ENCODE data around the gene ZNF428. TPM values are rescaled to one million over a fixed set of nuclear protein-coding genes. Genes with fewer than 3 reads are reported as not detected.

The ZNF428 gene
- total RNA-seq, 2 donors from 2014 or later = 44.3 to 46.8 TPM

GRCh38 chr19:43658494-43658893 lies 39.1 kb upstream of the ZNF428 start:
- H3K9ac ChIP-seq (ENCODE audit: extremely low read depth, low read length, poor library complexity, severe bottlenecking) = no peak overlapping the region
- Mint-ChIP-seq H3K36me3 (ENCODE audit: low read depth) (peaks cover 48% of the 10 kb centered on the region), H3K27me3 (ENCODE audit: insufficient read depth) (peaks cover 1% of the 10 kb centered on the region), H3K27ac (no peak overlapping the region), H3K4me1 (peaks cover 6% of the 10 kb centered on the region), H3K9me3 (no peaks in the 10 kb centered on the region), H3K4me3 (no peak overlapping the region)
- no peaks in the 10 kb centered on the region for H3K27me3 ChIP-seq (ENCODE audit: control insufficient read depth, insufficient read depth, low read length, poor library complexity, severe bottlenecking)
- H3K4me1 ChIP-seq (ENCODE audit: control insufficient read depth, insufficient read depth, low read length) = no peaks in the 10 kb centered on the region
- no peak for TF ChIP-seq CTCF (conservative IDR thresholded peaks at IDR 0.05)
- DNase-seq = no peak
- WGBS, 2 experiments (ENCODE audit: insufficient coverage in 1 of 2, insufficient read length in 1 of 2) = 91 to 97% methylated on average over 7 to 8 of the region's 8 CpGs
- no peaks in the 10 kb centered on the region for H3K9me3 ChIP-seq (ENCODE audit: control insufficient read depth, low read length)
- H3K4me3 ChIP-seq (ENCODE audit: low read length) = no peak overlapping the region
- no peak overlapping the region for H3K27ac ChIP-seq (ENCODE audit: low read depth, low read length)
- H3K36me3 ChIP-seq (ENCODE audit: control insufficient read depth, insufficient read depth, low read length) = peaks cover 71% of the 10 kb centered on the region

- no peak for DNase-seq
- H3K36me3 ChIP-seq (ENCODE audit: control insufficient read depth, insufficient read depth, low read length) = peaks cover 66% of the 10 kb centered on the region
- no peak overlapping the region for H3K27ac ChIP-seq (ENCODE audit: low read depth, low read length)
- Mint-ChIP-seq H3K4me1 (peaks cover 6% of the 10 kb centered on the region), H3K36me3 (ENCODE audit: low read depth) (peaks cover 52% of the 10 kb centered on the region), H3K27ac (no peak overlapping the region), H3K4me3 (no peak overlapping the region), H3K27me3 (ENCODE audit: insufficient read depth) (peaks cover 1% of the 10 kb centered on the region), H3K9me3 (no peaks in the 10 kb centered on the region)
- H3K4me3 ChIP-seq (ENCODE audit: low read length) = no peak overlapping the region
- H3K4me1 ChIP-seq (ENCODE audit: control insufficient read depth, insufficient read depth, low read length) = no peaks in the 10 kb centered on the region
- TF ChIP-seq CTCF (conservative IDR thresholded peaks at IDR 0.05) = no peak
- H3K27me3 ChIP-seq (ENCODE audit: control insufficient read depth, insufficient read depth, low read length, poor library complexity, severe bottlenecking) = no peaks in the 10 kb centered on the region
- no peak overlapping the region for H3K9ac ChIP-seq (ENCODE audit: extremely low read depth, low read length, poor library complexity, severe bottlenecking)
- WGBS, 2 experiments (ENCODE audit: insufficient coverage in 1 of 2, insufficient read length in 1 of 2) = 93% methylated on average over 2 of the region's 2 CpGs; no CpG with 5 or more reads in 1 of the 2 experiments
- H3K9me3 ChIP-seq (ENCODE audit: control insufficient read depth, low read length) = no peaks in the 10 kb centered on the region
Observed at GRCh38 chr19:43658001-43658400, 38.6 kb upstream of the ZNF428 start.

GRCh38 chr19:43656436-43656835 lies 37.0 kb upstream of the ZNF428 start:
- no peak overlapping the region for H3K27ac ChIP-seq (ENCODE audit: low read depth, low read length)
- no peak overlapping the region for H3K4me3 ChIP-seq (ENCODE audit: low read length)
- H3K4me1 Mint-ChIP-seq = peaks cover 5% of the 10 kb centered on the region
- no peak for TF ChIP-seq CTCF (conservative IDR thresholded peaks at IDR 0.05)
- no peaks in the 10 kb centered on the region for H3K27me3 ChIP-seq (ENCODE audit: control insufficient read depth, insufficient read depth, low read length, poor library complexity, severe bottlenecking)
- peaks cover 68% of the 10 kb centered on the region for H3K36me3 ChIP-seq (ENCODE audit: control insufficient read depth, insufficient read depth, low read length)
- peak; percentile 69 for DNase-seq
- H3K9ac ChIP-seq (ENCODE audit: extremely low read depth, low read length, poor library complexity, severe bottlenecking) = no peak overlapping the region
- WGBS, 2 experiments (ENCODE audit: insufficient coverage in 1 of 2, insufficient read length in 1 of 2) = 70 to 84% methylated on average over 2 to 6 of the region's 6 CpGs
- peaks cover 52% of the 10 kb centered on the region for H3K36me3 Mint-ChIP-seq (ENCODE audit: low read depth)
- no peaks in the 10 kb centered on the region for H3K9me3 Mint-ChIP-seq
- peaks cover 1% of the 10 kb centered on the region for H3K27me3 Mint-ChIP-seq (ENCODE audit: insufficient read depth)
- no peak overlapping the region for H3K4me3 Mint-ChIP-seq
- no peaks in the 10 kb centered on the region for H3K9me3 ChIP-seq (ENCODE audit: control insufficient read depth, low read length)
- no peaks in the 10 kb centered on the region for H3K4me1 ChIP-seq (ENCODE audit: control insufficient read depth, insufficient read depth, low read length)
- no peak overlapping the region for H3K27ac Mint-ChIP-seq
